Activated T-cell treated with anti-CD3 and anti-CD28 coated beads, Interleukin-2, amount 50 U/mL, for 24 hours (primary cell): ENCODE measurements around the gene HSD17B7.
"Not testable (repeated sequence)": the region's sequence is repeated elsewhere in the genome, so short reads cannot be mapped to it uniquely, and the experiment has no call there.

ENCODE experiments used
- DNase-seq: peaks from one replicate; pipeline ENCODE4 v3.0.0-alpha.2; 2020
- H3K27ac Mint-ChIP-seq: 2 replicates; pipeline ENCODE4 v1.8.0; 2020; ENCODE audit warnings: mild to moderate bottlenecking, mixed read lengths
- H3K27me3 Mint-ChIP-seq: 2 replicates; pipeline ENCODE4 v1.8.0; 2020; ENCODE audit warnings: mixed read lengths
- H3K36me3 Mint-ChIP-seq: 2 replicates; pipeline ENCODE4 v1.8.0; 2020; ENCODE audit warnings: low read depth, mixed read lengths
- H3K4me1 Mint-ChIP-seq: 2 replicates; pipeline ENCODE4 v1.8.0; 2020; ENCODE audit warnings: low read depth, mixed read lengths
- H3K4me3 Mint-ChIP-seq: 2 replicates; pipeline ENCODE4 v1.8.0; 2020; ENCODE audit warnings: mild to moderate bottlenecking, moderate library complexity, mixed read lengths
- H3K9me3 Mint-ChIP-seq: 2 replicates; pipeline ENCODE4 v1.8.0; 2020; ENCODE audit warnings: mixed read lengths

Gene HSD17B7

DNA sequence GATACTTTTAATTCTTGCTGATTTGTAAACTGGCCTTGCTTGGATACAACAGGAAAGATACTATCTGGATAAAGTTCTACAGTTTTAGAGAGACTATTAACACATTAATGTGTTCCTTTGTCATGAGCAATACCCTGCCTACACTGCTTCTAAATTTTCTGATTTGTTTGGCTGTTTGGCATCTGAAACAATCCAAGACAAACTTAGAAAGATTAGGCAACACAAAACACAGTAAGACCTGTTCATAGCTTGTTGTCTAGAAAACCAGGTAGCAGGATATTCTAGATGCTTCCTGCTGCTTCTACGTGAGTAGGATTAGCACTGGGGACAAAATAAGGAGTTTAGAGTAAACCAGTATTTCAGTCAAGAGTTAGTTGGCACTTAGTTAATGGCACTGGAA is 5.6 kb upstream of the HSD17B7 start:
- not testable (repeated sequence) for H3K4me1 Mint-ChIP-seq, H3K36me3 Mint-ChIP-seq, H3K9me3 Mint-ChIP-seq, H3K27ac Mint-ChIP-seq, DNase-seq, H3K4me3 Mint-ChIP-seq
- H3K27me3 Mint-ChIP-seq, result peaks cover 11% of the 10 kb centered on the region

GRCh38 chr1:162788783-162789182 is 1.7 kb upstream of the HSD17B7 start:
- Mint-ChIP-seq H3K4me1 (peaks cover 14% of the 10 kb centered on the region), H3K36me3 (peaks cover 17% of the 10 kb centered on the region)
- H3K4me3 Mint-ChIP-seq, H3K27me3 Mint-ChIP-seq, DNase-seq, H3K9me3 Mint-ChIP-seq, H3K27ac Mint-ChIP-seq: not testable (repeated sequence)

DNA sequence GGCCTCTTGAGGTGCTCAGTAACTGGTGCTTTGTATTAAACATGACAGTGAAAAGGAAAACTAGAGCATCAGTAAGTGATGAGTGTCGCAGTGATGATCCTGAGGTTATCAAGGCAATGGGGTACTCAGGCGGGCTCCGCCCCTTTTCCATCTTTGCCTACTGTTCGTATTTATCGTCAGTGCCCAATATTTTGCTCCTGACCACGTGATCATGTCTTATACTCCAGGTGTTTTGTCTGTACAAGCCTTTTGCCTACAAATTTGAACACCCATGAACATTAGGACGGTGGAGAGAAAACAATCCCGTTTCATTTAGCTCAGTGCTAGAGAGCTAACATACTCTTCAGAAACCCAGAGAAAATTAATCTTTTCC is 469 bp downstream of the HSD17B7 start:
- H3K9me3 Mint-ChIP-seq, H3K27me3 Mint-ChIP-seq, DNase-seq: not testable (repeated sequence)
- Mint-ChIP-seq H3K27ac (peak overlapping the region; percentile 98), H3K36me3 (peaks cover 36% of the 10 kb centered on the region), H3K4me1 (peaks cover 22% of the 10 kb centered on the region), H3K4me3 (peak overlapping the region; percentile 91)

DNA sequence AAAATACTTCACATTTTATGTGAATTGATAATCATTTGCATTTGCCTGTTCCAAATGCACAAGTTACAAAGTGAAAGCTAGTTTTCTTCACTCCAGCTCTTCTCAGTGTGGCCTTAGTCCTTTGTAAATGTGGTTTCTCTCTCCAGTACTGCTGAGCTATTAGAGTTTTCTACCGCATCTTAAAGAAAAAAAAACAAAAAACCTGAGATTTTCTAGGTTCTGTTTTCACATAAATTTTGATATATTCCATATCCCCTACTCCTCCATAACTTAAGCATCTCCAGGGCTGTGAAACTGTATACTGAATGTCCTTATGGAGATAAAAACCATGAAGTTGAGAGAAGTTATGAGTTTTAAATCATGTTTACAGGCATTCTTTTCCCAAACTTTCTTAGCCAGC is 3.8 kb downstream of the HSD17B7 start:
- not testable (repeated sequence) for H3K4me3 Mint-ChIP-seq, H3K27ac Mint-ChIP-seq, H3K27me3 Mint-ChIP-seq, H3K9me3 Mint-ChIP-seq, DNase-seq
- H3K36me3 Mint-ChIP-seq, result peaks cover 66% of the 10 kb centered on the region
- H3K4me1 Mint-ChIP-seq, result peaks cover 27% of the 10 kb centered on the region

- not testable (repeated sequence) for H3K9me3 Mint-ChIP-seq, H3K4me3 Mint-ChIP-seq, H3K27ac Mint-ChIP-seq, DNase-seq, H3K27me3 Mint-ChIP-seq
- H3K4me1 Mint-ChIP-seq, result peaks cover 23% of the 10 kb centered on the region
- peaks cover 87% of the 10 kb centered on the region for H3K36me3 Mint-ChIP-seq
Observed at GRCh38 chr1:162796617-162797279, 6.2 kb downstream of the HSD17B7 start.

DNA sequence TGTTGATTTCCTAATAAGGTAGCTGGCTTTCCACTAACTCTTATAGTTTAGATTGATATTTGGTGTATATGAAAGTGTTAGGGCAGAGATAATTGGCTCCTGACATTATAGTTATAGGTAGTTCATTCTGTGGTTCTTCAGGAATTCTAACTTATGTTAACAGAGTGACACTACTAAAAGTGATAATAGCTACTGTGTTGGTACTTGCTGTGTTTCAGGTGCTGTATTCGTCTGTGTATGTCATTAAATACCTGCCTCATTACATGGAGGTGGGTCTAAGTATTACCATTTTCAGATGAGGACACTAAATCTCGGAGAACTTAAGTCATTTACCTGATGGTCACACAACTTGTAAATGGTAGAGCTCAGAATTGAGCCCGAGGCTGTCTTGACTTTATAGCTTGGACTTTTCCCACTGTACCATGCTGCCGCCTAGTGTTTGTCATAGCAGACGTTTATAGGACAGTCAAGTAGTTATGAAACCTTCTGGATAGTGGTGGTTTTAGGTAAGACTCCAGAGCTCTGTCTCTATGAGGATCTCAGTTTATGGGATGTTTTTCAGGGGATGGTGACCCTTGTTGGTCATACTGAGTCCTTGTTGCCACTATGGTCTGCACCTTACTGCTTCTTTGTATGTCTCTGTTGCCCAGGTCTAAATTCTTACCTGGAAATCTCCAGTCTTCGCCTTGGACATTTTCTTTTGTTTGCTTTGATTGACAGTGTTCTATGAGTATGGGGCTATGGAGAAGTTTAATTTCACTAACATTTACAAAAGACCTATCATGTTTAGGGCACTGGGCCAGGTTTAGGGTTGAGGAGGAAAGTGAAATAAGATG is 9.7 kb downstream of the HSD17B7 start:
- H3K4me3 Mint-ChIP-seq, H3K27me3 Mint-ChIP-seq: not testable (repeated sequence)
- H3K36me3 Mint-ChIP-seq, result peaks cover 91% of the 10 kb centered on the region

GRCh38 chr1:162807503-162807902 is 17.0 kb downstream of the HSD17B7 start:
- H3K27ac Mint-ChIP-seq, H3K9me3 Mint-ChIP-seq, H3K27me3 Mint-ChIP-seq, H3K4me3 Mint-ChIP-seq, DNase-seq, H3K4me1 Mint-ChIP-seq: not testable (repeated sequence)
- peaks cover 86% of the 10 kb centered on the region for H3K36me3 Mint-ChIP-seq

More for the DNA sequence above, 9.7 kb downstream of the HSD17B7 start:
- not testable (repeated sequence) for H3K9me3 Mint-ChIP-seq, DNase-seq, H3K4me1 Mint-ChIP-seq, H3K27ac Mint-ChIP-seq

- peaks cover 51% of the 10 kb centered on the region for H3K36me3 Mint-ChIP-seq
- not testable (repeated sequence) for H3K4me1 Mint-ChIP-seq, H3K4me3 Mint-ChIP-seq, H3K27ac Mint-ChIP-seq, H3K9me3 Mint-ChIP-seq, H3K27me3 Mint-ChIP-seq, DNase-seq
Observed at GRCh38 chr1:162812357-162812756, 21.9 kb downstream of the HSD17B7 start.

- not testable (repeated sequence) for H3K36me3 Mint-ChIP-seq, H3K27ac Mint-ChIP-seq, H3K9me3 Mint-ChIP-seq, H3K4me3 Mint-ChIP-seq, DNase-seq
- H3K4me1 Mint-ChIP-seq, result peaks cover 13% of the 10 kb centered on the region
- H3K27me3 Mint-ChIP-seq, result peaks cover 31% of the 10 kb centered on the region
Observed at GRCh38 chr1:162818136-162818535, 27.6 kb downstream of the HSD17B7 start.

- not testable (repeated sequence) for H3K36me3 Mint-ChIP-seq, H3K4me3 Mint-ChIP-seq, DNase-seq, H3K27ac Mint-ChIP-seq, H3K9me3 Mint-ChIP-seq
- Mint-ChIP-seq H3K4me1 (peaks cover 19% of the 10 kb centered on the region), H3K27me3 (peaks cover 33% of the 10 kb centered on the region)
Observed at GRCh38 chr1:162818666-162819065, 28.2 kb downstream of the HSD17B7 start.

GRCh38 chr1:162822391-162823200 is 32.1 kb downstream of the HSD17B7 start:
- Mint-ChIP-seq H3K36me3 (no peaks in the 10 kb centered on the region), H3K4me1 (peaks cover 23% of the 10 kb centered on the region), H3K9me3 (no peaks in the 10 kb centered on the region), H3K27ac (peak overlapping the region; percentile 55), H3K4me3 (peak overlapping the region; percentile 66), H3K27me3 (peaks cover 55% of the 10 kb centered on the region)
- peak; percentile 29 for DNase-seq

- Mint-ChIP-seq H3K4me1 (peaks cover 23% of the 10 kb centered on the region), H3K36me3 (no peaks in the 10 kb centered on the region), H3K4me3 (peak overlapping the region; percentile 66), H3K27ac (no peak overlapping the region), H3K9me3 (no peaks in the 10 kb centered on the region), H3K27me3 (peaks cover 56% of the 10 kb centered on the region)
- no peak for DNase-seq
Observed at GRCh38 chr1:162823231-162823630, 32.7 kb downstream of the HSD17B7 start.

- peaks cover 60% of the 10 kb centered on the region for H3K27me3 Mint-ChIP-seq
- no peaks in the 10 kb centered on the region for H3K36me3 Mint-ChIP-seq
- no peak overlapping the region for H3K27ac Mint-ChIP-seq
- H3K4me3 Mint-ChIP-seq, result no peak overlapping the region
- no peak for DNase-seq
- peaks cover 23% of the 10 kb centered on the region for H3K4me1 Mint-ChIP-seq
- H3K9me3 Mint-ChIP-seq, result no peaks in the 10 kb centered on the region
Observed at GRCh38 chr1:162823771-162824525, 33.4 kb downstream of the HSD17B7 start.

DNA sequence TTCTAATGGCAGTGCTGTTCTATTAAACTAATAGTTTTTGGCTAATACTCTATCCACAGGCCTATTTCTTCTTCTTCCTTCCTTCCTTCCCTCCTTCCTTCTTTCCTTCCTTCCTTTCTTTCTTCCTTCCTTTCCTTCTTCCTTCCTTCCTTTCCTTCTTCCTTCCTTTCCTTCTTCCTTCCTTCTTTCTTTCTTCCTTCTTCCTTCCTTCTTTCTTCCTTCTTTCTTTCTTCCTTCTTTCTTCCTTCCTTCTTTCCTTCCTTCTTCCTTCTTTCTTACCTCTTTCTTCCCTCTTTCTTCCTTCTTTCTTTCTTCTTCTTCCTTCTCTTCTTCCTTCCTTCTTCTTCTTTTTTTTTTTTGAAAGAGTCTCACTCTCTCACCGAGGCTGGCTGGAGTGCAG is 38.8 kb downstream of the HSD17B7 start:
- Mint-ChIP-seq H3K36me3 (no peaks in the 10 kb centered on the region), H3K4me1 (peaks cover under 1% of the 10 kb centered on the region), H3K9me3 (no peaks in the 10 kb centered on the region), H3K4me3 (no peak overlapping the region), H3K27ac (no peak overlapping the region), H3K27me3 (peaks cover 35% of the 10 kb centered on the region)
- no peak for DNase-seq
